HL-60 (cell line): ENCODE results near the gene RTN4R.

Experiments
- DNase-seq, 2 experiments: peaks; one replicate each; pipeline ENCODE4 v3.0.0-alpha.2; 2010 to 2020; ENCODE audit warnings: low read depth in 1 of 2, low spot score in 1 of 2
- H3K27ac ChIP-seq: fragments of 250-450 bp; sonication (Bioruptor Pico); replicated peaks from 2 replicates; pipeline ENCODE4 v1.5.1; 2020; ENCODE audit warnings: mild to moderate bottlenecking, moderate library complexity
- H3K27me3 ChIP-seq: fragments of 250-450 bp; sonication (Bioruptor Pico); 2 replicates; pipeline ENCODE4 v1.5.1; 2021; ENCODE audit warnings: mild to moderate bottlenecking, moderate library complexity; ENCODE audit not compliant: insufficient read depth, poor library complexity, severe bottlenecking
- H3K4me3 ChIP-seq: replicated peaks from 2 replicates; pipeline ENCODE4 v1.5.1; 2011; ENCODE audit warnings: mild to moderate bottlenecking, control low read depth, low read length; ENCODE audit not compliant: insufficient read depth
- GABPA ChIP-seq: IDR thresholded peaks from 2 replicates; pipeline ENCODE4 v1.6.1; 2012; ENCODE audit warnings: low read depth
- POLR2AphosphoS5 ChIP-seq: IDR thresholded peaks from 2 replicates; pipeline ENCODE4 v1.6.1; 2012; ENCODE audit warnings: low read depth
- SPI1 ChIP-seq: IDR thresholded peaks from 2 replicates; pipeline ENCODE4 v1.6.1; 2012; ENCODE audit warnings: low read depth, mild to moderate bottlenecking, borderline replicate concordance
- TF ChIP-seq, protein P1 (sequence below): IDR thresholded peaks from one replicate; pipeline ENCODE4 v1.5.1; 2011; ENCODE audit warnings: low read length, control low read depth, inconsistent platforms; ENCODE audit not compliant: insufficient read depth
- TF ChIP-seq, protein P2 (sequence below): IDR thresholded peaks from 2 replicates; pipeline ENCODE4 v1.6.1; 2012; ENCODE audit warnings: low read depth; ENCODE audit not compliant: insufficient replicate concordance

RTN4R gene

GRCh38 chr22:20204806-20205205 is 63.3 kb downstream of the RTN4R start:
- DNase-seq: no peak
- Histone ChIP-seq H3K27me3 (no peaks in the 10 kb centered on the region), H3K27ac (no peak overlapping the region), H3K4me3 (no peak overlapping the region)
- no peak for TF ChIP-seq POLR2AphosphoS5
- TF ChIP-seq, protein P1, sequence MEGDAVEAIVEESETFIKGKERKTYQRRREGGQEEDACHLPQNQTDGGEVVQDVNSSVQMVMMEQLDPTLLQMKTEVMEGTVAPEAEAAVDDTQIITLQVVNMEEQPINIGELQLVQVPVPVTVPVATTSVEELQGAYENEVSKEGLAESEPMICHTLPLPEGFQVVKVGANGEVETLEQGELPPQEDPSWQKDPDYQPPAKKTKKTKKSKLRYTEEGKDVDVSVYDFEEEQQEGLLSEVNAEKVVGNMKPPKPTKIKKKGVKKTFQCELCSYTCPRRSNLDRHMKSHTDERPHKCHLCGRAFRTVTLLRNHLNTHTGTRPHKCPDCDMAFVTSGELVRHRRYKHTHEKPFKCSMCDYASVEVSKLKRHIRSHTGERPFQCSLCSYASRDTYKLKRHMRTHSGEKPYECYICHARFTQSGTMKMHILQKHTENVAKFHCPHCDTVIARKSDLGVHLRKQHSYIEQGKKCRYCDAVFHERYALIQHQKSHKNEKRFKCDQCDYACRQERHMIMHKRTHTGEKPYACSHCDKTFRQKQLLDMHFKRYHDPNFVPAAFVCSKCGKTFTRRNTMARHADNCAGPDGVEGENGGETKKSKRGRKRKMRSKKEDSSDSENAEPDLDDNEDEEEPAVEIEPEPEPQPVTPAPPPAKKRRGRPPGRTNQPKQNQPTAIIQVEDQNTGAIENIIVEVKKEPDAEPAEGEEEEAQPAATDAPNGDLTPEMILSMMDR: no peak

- Histone ChIP-seq H3K27me3 (no peaks in the 10 kb centered on the region), H3K4me3 (no peak overlapping the region), H3K27ac (no peak overlapping the region)
- TF ChIP-seq POLR2AphosphoS5 (no peak), SPI1 (no peak), GABPA (no peak)
- TF ChIP-seq, protein P1: no peak
- TF ChIP-seq, protein P2, sequence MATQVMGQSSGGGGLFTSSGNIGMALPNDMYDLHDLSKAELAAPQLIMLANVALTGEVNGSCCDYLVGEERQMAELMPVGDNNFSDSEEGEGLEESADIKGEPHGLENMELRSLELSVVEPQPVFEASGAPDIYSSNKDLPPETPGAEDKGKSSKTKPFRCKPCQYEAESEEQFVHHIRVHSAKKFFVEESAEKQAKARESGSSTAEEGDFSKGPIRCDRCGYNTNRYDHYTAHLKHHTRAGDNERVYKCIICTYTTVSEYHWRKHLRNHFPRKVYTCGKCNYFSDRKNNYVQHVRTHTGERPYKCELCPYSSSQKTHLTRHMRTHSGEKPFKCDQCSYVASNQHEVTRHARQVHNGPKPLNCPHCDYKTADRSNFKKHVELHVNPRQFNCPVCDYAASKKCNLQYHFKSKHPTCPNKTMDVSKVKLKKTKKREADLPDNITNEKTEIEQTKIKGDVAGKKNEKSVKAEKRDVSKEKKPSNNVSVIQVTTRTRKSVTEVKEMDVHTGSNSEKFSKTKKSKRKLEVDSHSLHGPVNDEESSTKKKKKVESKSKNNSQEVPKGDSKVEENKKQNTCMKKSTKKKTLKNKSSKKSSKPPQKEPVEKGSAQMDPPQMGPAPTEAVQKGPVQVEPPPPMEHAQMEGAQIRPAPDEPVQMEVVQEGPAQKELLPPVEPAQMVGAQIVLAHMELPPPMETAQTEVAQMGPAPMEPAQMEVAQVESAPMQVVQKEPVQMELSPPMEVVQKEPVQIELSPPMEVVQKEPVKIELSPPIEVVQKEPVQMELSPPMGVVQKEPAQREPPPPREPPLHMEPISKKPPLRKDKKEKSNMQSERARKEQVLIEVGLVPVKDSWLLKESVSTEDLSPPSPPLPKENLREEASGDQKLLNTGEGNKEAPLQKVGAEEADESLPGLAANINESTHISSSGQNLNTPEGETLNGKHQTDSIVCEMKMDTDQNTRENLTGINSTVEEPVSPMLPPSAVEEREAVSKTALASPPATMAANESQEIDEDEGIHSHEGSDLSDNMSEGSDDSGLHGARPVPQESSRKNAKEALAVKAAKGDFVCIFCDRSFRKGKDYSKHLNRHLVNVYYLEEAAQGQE: no peak
- no peak for DNase-seq
These were observed 63.8 kb downstream of the RTN4R start for GRCh38 chr22:20204311-20204710.

DNA sequence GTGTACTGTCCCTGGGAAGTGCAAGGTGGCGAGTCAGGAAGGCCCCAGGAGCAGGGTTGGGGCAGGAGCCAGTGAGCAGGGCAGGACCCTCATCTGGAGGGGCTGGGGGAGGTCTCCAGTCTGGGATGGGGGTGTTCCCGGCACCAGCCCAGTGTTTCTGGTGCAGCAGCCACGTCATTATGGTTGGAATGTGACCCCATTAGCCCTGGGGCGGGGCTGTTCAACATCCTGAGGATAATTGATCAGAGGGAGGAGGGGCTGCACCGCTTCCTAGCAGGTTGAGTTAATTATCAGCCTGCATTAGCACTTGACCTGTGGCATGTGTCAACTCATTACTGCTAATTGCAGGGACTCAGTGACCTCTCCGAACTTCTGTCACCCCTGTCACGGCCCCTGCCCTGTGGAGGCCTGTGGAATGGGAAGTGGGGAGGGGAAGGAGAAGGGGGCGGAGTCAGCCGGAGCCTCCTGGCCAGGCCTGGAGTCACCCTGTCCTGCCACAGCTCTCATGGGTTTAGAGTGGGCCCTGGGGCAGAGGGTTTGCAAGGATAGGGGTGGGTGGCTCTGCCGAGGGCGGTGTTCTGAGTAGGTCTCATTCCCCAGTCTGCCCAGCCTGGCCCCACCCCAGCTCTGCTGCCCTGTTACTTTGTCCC is 64.4 kb downstream of the RTN4R start:
- DNase-seq: peak in 1 of 2 experiments; percentile 6
- H3K27ac ChIP-seq: no peak overlapping the region
- TF ChIP-seq, protein P1: no peak
- no peak for TF ChIP-seq GABPA
- TF ChIP-seq, protein P2: no peak
- TF ChIP-seq POLR2AphosphoS5: no peak
- no peak; the same call in 1 of the 2 replicates for TF ChIP-seq SPI1

GRCh38 chr22:20203142-20203551 is 65.0 kb downstream of the RTN4R start:
- no peak for DNase-seq
- Histone ChIP-seq H3K4me3 (no peak overlapping the region), H3K27ac (no peak overlapping the region), H3K27me3 (no peaks in the 10 kb centered on the region)
- TF ChIP-seq GABPA: no peak
- no peak for TF ChIP-seq SPI1

More for the DNA sequence above, 64.4 kb downstream of the RTN4R start:
- no peaks in the 10 kb centered on the region for H3K27me3 ChIP-seq
- no peak overlapping the region for H3K4me3 ChIP-seq
